MM.1S (cell line): ENCODE measurements around the gene MPP1.

ENCODE experiments used
- EZH2 ChIP-seq: fragments of 300-600 bp; sonication (generic); optimal IDR thresholded peaks from 2 replicates; pipeline ENCODE3; 2017; ENCODE audit warnings: low read depth, mild to moderate bottlenecking, antibody characterized with exemption, low read length, mixed read lengths
- EZH2phosphoT487 ChIP-seq: fragments of 300-600 bp; sonication (generic); IDR thresholded peaks from 2 replicates; pipeline ENCODE4 v1.6.1; 2018; ENCODE audit warnings: antibody characterized with exemption, low read length
- TF ChIP-seq, protein P1 (sequence below): fragments of 300-600 bp; sonication (generic); IDR thresholded peaks from 2 replicates; pipeline ENCODE4 v1.5.1; 2016; ENCODE audit warnings: antibody characterized with exemption, low read length, mixed read lengths

- TF ChIP-seq, protein P1, sequence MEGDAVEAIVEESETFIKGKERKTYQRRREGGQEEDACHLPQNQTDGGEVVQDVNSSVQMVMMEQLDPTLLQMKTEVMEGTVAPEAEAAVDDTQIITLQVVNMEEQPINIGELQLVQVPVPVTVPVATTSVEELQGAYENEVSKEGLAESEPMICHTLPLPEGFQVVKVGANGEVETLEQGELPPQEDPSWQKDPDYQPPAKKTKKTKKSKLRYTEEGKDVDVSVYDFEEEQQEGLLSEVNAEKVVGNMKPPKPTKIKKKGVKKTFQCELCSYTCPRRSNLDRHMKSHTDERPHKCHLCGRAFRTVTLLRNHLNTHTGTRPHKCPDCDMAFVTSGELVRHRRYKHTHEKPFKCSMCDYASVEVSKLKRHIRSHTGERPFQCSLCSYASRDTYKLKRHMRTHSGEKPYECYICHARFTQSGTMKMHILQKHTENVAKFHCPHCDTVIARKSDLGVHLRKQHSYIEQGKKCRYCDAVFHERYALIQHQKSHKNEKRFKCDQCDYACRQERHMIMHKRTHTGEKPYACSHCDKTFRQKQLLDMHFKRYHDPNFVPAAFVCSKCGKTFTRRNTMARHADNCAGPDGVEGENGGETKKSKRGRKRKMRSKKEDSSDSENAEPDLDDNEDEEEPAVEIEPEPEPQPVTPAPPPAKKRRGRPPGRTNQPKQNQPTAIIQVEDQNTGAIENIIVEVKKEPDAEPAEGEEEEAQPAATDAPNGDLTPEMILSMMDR = peak; percentile 74
- no peak for TF ChIP-seq EZH2
- TF ChIP-seq EZH2phosphoT487 = no peak
These were observed 56.5 kb downstream of the MPP1 start for GRCh38 chrX:154748712-154749339.
